ENCODE results near the gene AGPS.

The AGPS gene

GRCh38 chr2:177496921-177497320 lies 104.3 kb downstream of the AGPS start:
- Histone ChIP-seq H3K36me3 (ENCODE audit: insufficient read depth, low read length) (peaks cover 50% of the 10 kb centered on the region), H3K4me3 (ENCODE audit: low read depth in 1 of 2, low read length in 2 of 2) (no peak overlapping the region), H4K20me1 (ENCODE audit: insufficient read depth, low read length) (no peaks in the 10 kb centered on the region), H2AFZ (ENCODE audit: low read depth, low read length) (no peak overlapping the region), H3K9ac (ENCODE audit: low read depth, low read length) (no peak overlapping the region), H3K9me3 (ENCODE audit: insufficient read depth, low read length, severe bottlenecking) (no peaks in the 10 kb centered on the region), H3K4me1 (ENCODE audit: insufficient read depth, low read length) (no peaks in the 10 kb centered on the region), H3K79me2 (ENCODE audit: insufficient read depth, low read length) (no peaks in the 10 kb centered on the region), H3K4me2 (ENCODE audit: insufficient read depth, low read length) (no peak overlapping the region), H3K27me3 (ENCODE audit: insufficient read depth, low read length, poor library complexity) (no peaks in the 10 kb centered on the region), H3K27ac (ENCODE audit: low read length) (no peak overlapping the region)
- ATAC-seq (ENCODE audit: insufficient read depth, low read depth): no peak
- TF ChIP-seq EZH2 (IDR thresholded peaks at IDR 0.05; ENCODE audit: borderline replicate concordance, low read depth, low read length, severe bottlenecking): no peak
- TF ChIP-seq CTCF (IDR thresholded peaks at IDR 0.05; ENCODE audit: borderline replicate concordance, extremely low read depth, low read length, poor library complexity, severe bottlenecking): no peak
- DNase-seq: no peak

- Histone ChIP-seq H2AFZ (ENCODE audit: low read depth, low read length) (no peak overlapping the region), H3K27ac (ENCODE audit: low read length) (no peak overlapping the region), H3K36me3 (ENCODE audit: insufficient read depth, low read length) (peaks cover 33% of the 10 kb centered on the region; the same call in 1 of the 2 replicates), H3K4me2 (ENCODE audit: insufficient read depth, low read length) (no peak overlapping the region), H3K4me1 (ENCODE audit: insufficient read depth, low read length) (no peaks in the 10 kb centered on the region), H3K9ac (ENCODE audit: low read depth, low read length) (no peak overlapping the region), H3K4me3 (ENCODE audit: low read depth in 1 of 2, low read length in 2 of 2) (no peak overlapping the region), H3K9me3 (ENCODE audit: insufficient read depth, low read length, severe bottlenecking) (no peaks in the 10 kb centered on the region), H3K79me2 (ENCODE audit: insufficient read depth, low read length) (no peaks in the 10 kb centered on the region), H4K20me1 (ENCODE audit: insufficient read depth, low read length) (no peaks in the 10 kb centered on the region), H3K27me3 (ENCODE audit: insufficient read depth, low read length, poor library complexity) (no peaks in the 10 kb centered on the region)
- ATAC-seq (ENCODE audit: insufficient read depth, low read depth): no peak
- TF ChIP-seq CTCF (IDR thresholded peaks at IDR 0.05; ENCODE audit: borderline replicate concordance, extremely low read depth, low read length, poor library complexity, severe bottlenecking) (no peak), EZH2 (IDR thresholded peaks at IDR 0.05; ENCODE audit: borderline replicate concordance, low read depth, low read length, severe bottlenecking) (no peak)
- no peak for DNase-seq
Measured at GRCh38 chr2:177501186-177501585, 108.6 kb downstream of the AGPS start.

- DNase-seq: no peak
- Histone ChIP-seq H3K79me2 (ENCODE audit: insufficient read depth, low read length) (no peaks in the 10 kb centered on the region), H3K9me3 (ENCODE audit: insufficient read depth, low read length, severe bottlenecking) (no peaks in the 10 kb centered on the region), H3K27ac (ENCODE audit: low read length) (no peak overlapping the region), H3K27me3 (ENCODE audit: insufficient read depth, low read length, poor library complexity) (no peaks in the 10 kb centered on the region), H4K20me1 (ENCODE audit: insufficient read depth, low read length) (no peaks in the 10 kb centered on the region), H3K4me1 (ENCODE audit: insufficient read depth, low read length) (no peaks in the 10 kb centered on the region), H3K9ac (ENCODE audit: low read depth, low read length) (no peak overlapping the region), H3K4me3 (ENCODE audit: low read depth in 1 of 2, low read length in 2 of 2) (no peak overlapping the region), H2AFZ (ENCODE audit: low read depth, low read length) (no peak overlapping the region), H3K36me3 (ENCODE audit: insufficient read depth, low read length) (peaks cover 32% of the 10 kb centered on the region), H3K4me2 (ENCODE audit: insufficient read depth, low read length) (no peak overlapping the region)
- no peak for ATAC-seq (ENCODE audit: insufficient read depth, low read depth)
- TF ChIP-seq EZH2 (IDR thresholded peaks at IDR 0.05; ENCODE audit: borderline replicate concordance, low read depth, low read length, severe bottlenecking) (no peak), CTCF (IDR thresholded peaks at IDR 0.05; ENCODE audit: borderline replicate concordance, extremely low read depth, low read length, poor library complexity, severe bottlenecking) (no peak)
Measured at GRCh38 chr2:177506505-177506904, 113.9 kb downstream of the AGPS start.

GRCh38 chr2:177506998-177507397 lies 114.4 kb downstream of the AGPS start:
- no peak for TF ChIP-seq EZH2 (IDR thresholded peaks at IDR 0.05; ENCODE audit: borderline replicate concordance, low read depth, low read length, severe bottlenecking)
- Histone ChIP-seq H3K36me3 (ENCODE audit: insufficient read depth, low read length) (peaks cover 31% of the 10 kb centered on the region), H3K27me3 (ENCODE audit: insufficient read depth, low read length, poor library complexity) (no peaks in the 10 kb centered on the region), H3K4me2 (ENCODE audit: insufficient read depth, low read length) (no peak overlapping the region), H3K4me3 (ENCODE audit: low read depth in 1 of 2, low read length in 2 of 2) (no peak overlapping the region), H3K79me2 (ENCODE audit: insufficient read depth, low read length) (no peaks in the 10 kb centered on the region), H3K9me3 (ENCODE audit: insufficient read depth, low read length, severe bottlenecking) (no peaks in the 10 kb centered on the region), H4K20me1 (ENCODE audit: insufficient read depth, low read length) (no peaks in the 10 kb centered on the region), H3K27ac (ENCODE audit: low read length) (no peak overlapping the region), H3K4me1 (ENCODE audit: insufficient read depth, low read length) (no peaks in the 10 kb centered on the region), H2AFZ (ENCODE audit: low read depth, low read length) (no peak overlapping the region), H3K9ac (ENCODE audit: low read depth, low read length) (no peak overlapping the region)
- ATAC-seq (ENCODE audit: insufficient read depth, low read depth) (no peak), DNase-seq (no peak)

Measured in DND-41 (cell line).